Uterus (tissue), 4 donors: ENCODE results near the gene GLP2R. TPM values are rescaled to one million over a fixed set of nuclear protein-coding genes. Genes with fewer than 3 reads are reported as not detected.

ENCODE experiments used
- DNase-seq, 2 donors: peaks; one replicate each; pipeline ENCODE4 v3.0.0-alpha.2; 2019 to 2020
- H3K27ac ChIP-seq, 2 donors: fragments of 200-600 bp; sonication (generic); 1 replicate in 1 of 2; 2 replicates in 1 of 2; pipeline ENCODE4 v1.5.1; 2016 to 2018
- H3K27me3 ChIP-seq, 2 donors: fragments of 200-600 bp; sonication (generic); one replicate each; pipeline ENCODE4 v1.5.1; 2018 to 2019; ENCODE audit warnings: control low read depth in 1 of 2
- H3K36me3 ChIP-seq, 2 donors: fragments of 200-600 bp; sonication (generic); one replicate each; pipeline ENCODE4 v1.5.1; 2019; ENCODE audit warnings: control low read depth in 1 of 2
- H3K4me1 ChIP-seq, 2 donors: fragments of 200-600 bp; sonication (generic); one replicate each; pipeline ENCODE4 v1.5.1; 2018 to 2019; ENCODE audit warnings: control low read depth in 1 of 2
- H3K4me3 ChIP-seq, 2 donors: fragments of 200-600 bp; sonication (generic); 1 replicate in 1 of 2; 2 replicates in 1 of 2; pipeline ENCODE4 v1.5.1; 2018 to 2019; ENCODE audit warnings: mild to moderate bottlenecking in 1 of 2
- H3K9me3 ChIP-seq, 2 donors: fragments of 200-600 bp; sonication (generic); one replicate each; pipeline ENCODE4 v1.5.1; 2019; ENCODE audit warnings: control low read depth in 1 of 2
- POLR2A ChIP-seq, 2 donors: fragments of 450-650 bp; IDR thresholded peaks; one replicate each; pipeline ENCODE4 v1.6.1; 2016; ENCODE audit warnings: antibody characterized with exemption in 2 of 2, mild to moderate bottlenecking in 1 of 2, moderate library complexity in 1 of 2
- intact Hi-C: fragments of 100-400 bp; cut with DNase I; formaldehyde crosslinking; loops from one replicate; pipeline ENCODE4 v1.15.1; 2023; ENCODE audit warnings: low total_unique reads
- total RNA-seq, 4 donors: library from RNA; depleted of rRNA in 3 of 4; stranded (reverse); fragments of >200 nt in 3 of 4; gene quantifications; one replicate each; pipeline versions ENCODE4 v1.1.0 to v1.2.4, GENCODE V29; 2014 to 2023
- TF ChIP-seq, protein P1 (sequence below), 4 experiments: fragments of 200-600 bp in 2 of 4; fragments of 450-650 bp in 2 of 4; sonication (generic) in 2 of 4; IDR thresholded peaks; one replicate each; pipeline ENCODE4 v1.5.1; 2016 to 2019; ENCODE audit warnings: antibody characterized with exemption in 4 of 4, mild to moderate bottlenecking in 2 of 4, moderate library complexity in 1 of 4
- donor health status: DM: yes; HTN: yes; CAD: no.

GLP2R gene
- total RNA-seq, 4 donors from 2014 or later, result under 0.01 to 12.7 (median 0.43) TPM

DNA sequence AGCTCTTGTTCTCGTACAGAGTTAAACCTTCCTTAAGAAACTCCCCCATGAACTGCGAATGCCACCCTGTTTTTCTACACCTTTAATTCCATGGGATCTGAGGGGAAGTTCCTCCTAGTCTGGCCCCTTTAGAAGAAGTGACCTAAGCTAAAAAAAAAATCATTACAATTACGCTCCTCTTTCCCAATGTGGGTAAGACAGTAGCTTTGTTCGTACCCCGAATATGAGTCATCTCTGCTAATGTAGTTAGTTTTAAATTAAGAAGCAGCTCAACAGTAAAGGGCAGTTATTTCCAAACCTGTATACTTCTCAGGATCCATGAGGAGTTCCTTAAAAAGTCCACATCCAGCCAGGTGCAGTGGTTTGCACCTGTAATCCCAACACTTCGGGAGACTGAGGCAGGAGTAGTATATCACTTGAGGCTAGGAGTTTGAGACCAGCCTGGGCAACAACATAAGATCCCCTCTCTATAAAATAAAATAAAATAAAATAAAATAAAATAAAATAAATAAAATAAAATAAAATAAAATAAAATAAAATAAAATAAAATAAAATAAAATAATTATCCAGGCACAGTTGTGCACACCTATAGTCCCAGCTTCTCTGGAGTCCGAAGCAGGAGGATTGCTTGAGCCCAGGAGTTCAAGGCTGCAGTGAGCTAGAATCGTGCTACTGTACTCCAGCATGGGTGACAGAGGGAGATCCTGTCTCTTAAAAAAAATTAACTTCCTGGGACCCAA is 53.2 kb downstream of the GLP2R start:
- Histone ChIP-seq H3K36me3 (no peaks in the 10 kb centered on the region), H3K27me3 (no peaks in the 10 kb centered on the region), H3K4me3 (no peak overlapping the region), H3K4me1 (no peaks in the 10 kb centered on the region), H3K27ac (no peak overlapping the region), H3K9me3 (peaks cover 0 to 5% of the 10 kb centered on the region in 2 donors)
- intact Hi-C loops, result no loop called here
- no peak for DNase-seq
- no peak for TF ChIP-seq POLR2A (IDR thresholded peaks at IDR 0.05)
- TF ChIP-seq, protein P1, sequence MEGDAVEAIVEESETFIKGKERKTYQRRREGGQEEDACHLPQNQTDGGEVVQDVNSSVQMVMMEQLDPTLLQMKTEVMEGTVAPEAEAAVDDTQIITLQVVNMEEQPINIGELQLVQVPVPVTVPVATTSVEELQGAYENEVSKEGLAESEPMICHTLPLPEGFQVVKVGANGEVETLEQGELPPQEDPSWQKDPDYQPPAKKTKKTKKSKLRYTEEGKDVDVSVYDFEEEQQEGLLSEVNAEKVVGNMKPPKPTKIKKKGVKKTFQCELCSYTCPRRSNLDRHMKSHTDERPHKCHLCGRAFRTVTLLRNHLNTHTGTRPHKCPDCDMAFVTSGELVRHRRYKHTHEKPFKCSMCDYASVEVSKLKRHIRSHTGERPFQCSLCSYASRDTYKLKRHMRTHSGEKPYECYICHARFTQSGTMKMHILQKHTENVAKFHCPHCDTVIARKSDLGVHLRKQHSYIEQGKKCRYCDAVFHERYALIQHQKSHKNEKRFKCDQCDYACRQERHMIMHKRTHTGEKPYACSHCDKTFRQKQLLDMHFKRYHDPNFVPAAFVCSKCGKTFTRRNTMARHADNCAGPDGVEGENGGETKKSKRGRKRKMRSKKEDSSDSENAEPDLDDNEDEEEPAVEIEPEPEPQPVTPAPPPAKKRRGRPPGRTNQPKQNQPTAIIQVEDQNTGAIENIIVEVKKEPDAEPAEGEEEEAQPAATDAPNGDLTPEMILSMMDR (IDR thresholded peaks at IDR 0.05), result no peak

DNA sequence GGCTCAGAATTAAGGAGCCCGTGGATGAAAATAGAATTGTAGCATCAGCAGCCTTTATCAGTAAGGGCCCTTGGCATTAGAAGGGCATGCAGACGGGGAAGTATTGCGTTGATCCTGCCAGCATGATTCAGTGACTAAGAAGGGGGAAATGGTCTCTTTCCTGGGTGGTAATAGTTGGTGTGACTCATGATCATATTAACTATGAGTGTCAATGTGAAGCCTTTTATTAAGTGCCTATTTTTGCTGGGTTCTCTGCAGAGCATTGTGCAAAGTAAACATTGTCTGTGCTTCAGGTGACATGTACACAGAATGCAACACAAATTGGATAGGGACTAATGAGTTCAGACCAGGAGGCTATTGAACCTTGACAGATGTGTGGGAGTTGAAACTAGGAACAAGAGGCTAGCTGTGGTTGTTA is 54.9 kb downstream of the GLP2R start:
- intact Hi-C loops, result no loop called here
- no peak overlapping the region for H3K4me3 ChIP-seq
- no peak for TF ChIP-seq POLR2A (IDR thresholded peaks at IDR 0.05)
- TF ChIP-seq, protein P1 (IDR thresholded peaks at IDR 0.05), result no peak
- H3K9me3 ChIP-seq, result peaks cover 0 to 5% of the 10 kb centered on the region in 2 donors
- H3K4me1 ChIP-seq, result no peaks in the 10 kb centered on the region
- no peak overlapping the region for H3K27ac ChIP-seq
- DNase-seq, result no peak
- no peaks in the 10 kb centered on the region for H3K27me3 ChIP-seq
- H3K36me3 ChIP-seq, result no peaks in the 10 kb centered on the region

DNA sequence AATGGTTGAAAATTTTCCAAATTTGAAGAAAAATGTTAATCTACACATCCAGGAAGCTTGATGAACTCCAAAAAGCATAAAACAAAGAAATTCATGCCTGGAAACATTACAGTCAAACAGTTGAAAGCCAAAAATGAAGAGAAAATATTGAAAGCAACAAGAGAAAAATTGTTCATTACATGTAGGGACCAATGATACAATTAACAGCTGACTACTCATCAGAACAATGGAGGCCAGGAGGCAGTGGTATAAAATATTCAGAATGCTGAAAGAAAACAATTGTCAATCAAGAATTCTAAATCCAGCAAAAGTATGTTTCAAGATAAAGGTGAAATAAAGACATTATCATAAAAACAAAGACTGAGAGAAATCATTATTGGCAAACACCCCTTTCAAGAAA is 57.7 kb downstream of the GLP2R start:
- Histone ChIP-seq H3K27me3 (no peaks in the 10 kb centered on the region), H3K4me1 (no peaks in the 10 kb centered on the region), H3K9me3 (peaks cover 0 to 5% of the 10 kb centered on the region in 2 donors), H3K36me3 (no peaks in the 10 kb centered on the region), H3K27ac (no peak overlapping the region), H3K4me3 (no peak overlapping the region)
- intact Hi-C loops, result no loop called here
- no peak for DNase-seq
- TF ChIP-seq POLR2A (IDR thresholded peaks at IDR 0.05), result no peak
- TF ChIP-seq, protein P1 (IDR thresholded peaks at IDR 0.05), result no peak

DNA sequence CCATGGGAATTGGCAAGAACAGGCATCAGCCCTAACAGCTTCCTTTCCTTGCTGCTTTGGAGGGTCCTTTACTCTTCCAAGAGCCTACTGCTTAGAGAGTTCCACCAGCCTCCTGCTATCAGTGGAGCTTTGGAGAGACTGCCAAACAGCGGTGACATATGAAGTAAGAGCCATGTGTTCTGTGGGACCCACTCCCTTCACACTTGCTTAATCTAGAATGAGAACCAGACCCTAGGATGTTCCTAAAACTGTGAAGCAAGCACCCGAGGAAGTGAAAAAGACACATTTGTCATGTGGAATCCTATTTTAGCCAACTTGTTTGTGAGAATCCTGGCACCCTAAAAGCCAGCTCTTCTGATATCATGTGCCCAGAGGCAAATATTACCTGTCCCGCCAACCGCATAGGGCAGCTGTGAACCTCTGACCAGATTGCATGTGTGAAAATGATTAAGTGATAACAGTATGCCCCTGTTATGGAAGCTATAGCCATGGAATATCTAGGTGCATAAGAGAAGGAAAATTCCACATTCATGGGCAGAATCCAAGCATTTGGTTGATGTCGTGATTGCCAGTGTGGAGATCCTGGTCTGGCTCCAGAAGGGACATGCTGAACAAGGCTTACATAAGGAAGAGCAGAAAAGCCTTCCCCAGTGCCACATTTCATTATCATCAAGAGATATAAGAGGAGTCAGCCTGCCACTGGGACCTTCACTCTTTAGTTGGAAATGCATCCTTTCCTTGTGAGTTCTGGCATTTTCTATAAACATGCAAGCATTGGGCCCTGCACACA is 60.6 kb downstream of the GLP2R start:
- no peaks in the 10 kb centered on the region for H3K27me3 ChIP-seq
- no peaks in the 10 kb centered on the region for H3K4me1 ChIP-seq
- H3K9me3 ChIP-seq, result peaks cover 0 to 5% of the 10 kb centered on the region in 2 donors
- DNase-seq, result no peak
- no peaks in the 10 kb centered on the region for H3K36me3 ChIP-seq
- no peak overlapping the region for H3K27ac ChIP-seq
- TF ChIP-seq, protein P1 (IDR thresholded peaks at IDR 0.05), result no peak
- TF ChIP-seq POLR2A (IDR thresholded peaks at IDR 0.05), result no peak
- no peak overlapping the region for H3K4me3 ChIP-seq
- intact Hi-C loops, result no loop called here

DNA sequence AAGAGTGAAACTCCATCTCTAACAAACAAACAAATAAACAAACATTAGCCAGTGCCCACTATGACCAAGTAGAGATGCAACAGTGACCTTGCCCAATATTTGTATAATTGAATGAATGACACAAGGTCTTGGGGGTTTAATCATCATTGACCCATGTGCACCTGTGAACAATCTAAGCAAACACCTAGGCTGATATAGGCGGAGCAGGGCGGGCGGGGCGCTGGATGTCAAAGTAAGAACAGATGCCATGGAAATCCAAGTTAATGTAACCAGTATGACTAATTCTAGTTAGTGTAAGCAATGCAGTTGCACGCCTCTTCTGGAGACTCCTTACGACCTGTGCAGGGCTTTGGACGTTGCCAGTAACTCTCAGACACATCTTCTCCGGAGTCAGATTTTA is 61.8 kb downstream of the GLP2R start:
- DNase-seq, result no peak
- H3K36me3 ChIP-seq, result no peaks in the 10 kb centered on the region
- H3K4me1 ChIP-seq, result no peaks in the 10 kb centered on the region
- no peak overlapping the region for H3K27ac ChIP-seq
- H3K9me3 ChIP-seq, result peaks cover 0 to 4% of the 10 kb centered on the region in 2 donors
- no peak overlapping the region for H3K4me3 ChIP-seq
- intact Hi-C loops, result no loop called here
- no peak for TF ChIP-seq POLR2A (IDR thresholded peaks at IDR 0.05)
- TF ChIP-seq, protein P1 (IDR thresholded peaks at IDR 0.05), result no peak
- H3K27me3 ChIP-seq, result no peaks in the 10 kb centered on the region
